Measurements from ENCODE around the gene SPATA9. TPM values are rescaled to one million over a fixed set of nuclear protein-coding genes. Genes with fewer than 3 reads are reported as not detected.
A peak's percentile ranks its signal among the peaks of the same experiment; 100 is the strongest.

SPATA9 gene
- total and polyA plus RNA-seq, 9 of the 15 experiments (the other 6 are each of a cell fraction or from before 2014, with no cell fraction given) = 0.16 to 5.5 (median 0.39) TPM; not detected in 3

- TF ChIP-seq BHLHE40 (IDR thresholded peaks at IDR 0.05; ENCODE audit: low read length) = 0 out of 2 replicates have a peak, but pooled peaks have one; percentile 3
- TF ChIP-seq ZNF146 (CRISPR knock-in tag; IDR thresholded peaks at IDR 0.05; ENCODE audit: unreplicated experiment) = no peak
- TF ChIP-seq COPS2 (conservative IDR thresholded peaks at IDR 0.05) = no peak
- TF ChIP-seq ZNF274 (IDR thresholded peaks at IDR 0.05; ENCODE audit: borderline replicate concordance, low read depth, low read length) = no peak
- no peak for TF ChIP-seq SIX5 (IDR thresholded peaks at IDR 0.05; ENCODE audit: borderline replicate concordance in 1 of 2, insufficient read depth in 1 of 2, low read depth in 1 of 2, low read length in 2 of 2)
- TF ChIP-seq ZNF184 (CRISPR knock-in tag; IDR thresholded peaks at IDR 0.05) = no peak
- TF ChIP-seq ZNF695 (CRISPR knock-in tag; IDR thresholded peaks at IDR 0.05) = no peak
- TF ChIP-seq HBP1 (CRISPR knock-in tag; IDR thresholded peaks at IDR 0.05) = peak; percentile 69; the same call in 1 of the 2 replicates
- TF ChIP-seq ZNF239 (CRISPR knock-in tag; IDR thresholded peaks at IDR 0.05) = no peak
- no peak for TF ChIP-seq KAT7 (CRISPR knock-in tag; IDR thresholded peaks at IDR 0.05; ENCODE audit: borderline replicate concordance)
- no peak for TF ChIP-seq SMARCB1 (IDR thresholded peaks at IDR 0.05; ENCODE audit: insufficient read length, low read depth)
- no peak for TF ChIP-seq RERE (CRISPR knock-in tag; IDR thresholded peaks at IDR 0.05; ENCODE audit: borderline replicate concordance)
- TF ChIP-seq GATAD2B (IDR thresholded peaks at IDR 0.05; ENCODE audit: borderline replicate concordance) = peak; percentile 73; the same call in 1 of the 2 replicates
- TF ChIP-seq RBM25 (IDR thresholded peaks at IDR 0.05; ENCODE audit: low read depth, low read length, severe bottlenecking) = no peak
- TF ChIP-seq ZC3H11A (IDR thresholded peaks at IDR 0.05; ENCODE audit: low read depth, low read length) = no peak
- TF ChIP-seq PCBP2 (IDR thresholded peaks at IDR 0.05; ENCODE audit: low read depth, low read length, poor library complexity, severe bottlenecking) = no peak
- no peak for TF ChIP-seq NKRF (IDR thresholded peaks at IDR 0.05; ENCODE audit: borderline replicate concordance)
- no peak for TF ChIP-seq GABPB1 (CRISPR knock-in tag; IDR thresholded peaks at IDR 0.05)
- TF ChIP-seq E2F3 (CRISPR knock-in tag; IDR thresholded peaks at IDR 0.05) = no peak
Measured at GRCh38 chr5:95729115-95730010, 46.6 kb upstream of the SPATA9 start (continued).
